ENCODE measurements around the gene FGF14.
A peak's percentile ranks its signal among the peaks of the same experiment; 100 is the strongest.

The FGF14 gene

GRCh38 chr13:102286326-102286725 is 115.5 kb downstream of the FGF14 start:
- DNase-seq (ENCODE audit: low read depth), result peak; percentile 59
- in situ Hi-C loops (cut with HindIII; ENCODE audit: low sequenced_read_pairs), result no loop called here
- no peak for TF ChIP-seq CTCF (IDR thresholded peaks at IDR 0.05; ENCODE audit: low read depth, low read length, missing control alignments)
- H3K4me3 ChIP-seq (ENCODE audit: low read depth, low read length), result no peak overlapping the region

GRCh38 chr13:102280366-102280765 is 121.5 kb downstream of the FGF14 start:
- TF ChIP-seq CTCF (IDR thresholded peaks at IDR 0.05; ENCODE audit: low read depth, low read length, missing control alignments), result no peak
- no peak for DNase-seq (ENCODE audit: low read depth)
- H3K4me3 ChIP-seq (ENCODE audit: low read depth, low read length), result no peak overlapping the region
- in situ Hi-C loops (cut with HindIII; ENCODE audit: low sequenced_read_pairs), result no loop called here

- in situ Hi-C loops (cut with HindIII; ENCODE audit: low sequenced_read_pairs), result no loop called here
- no peak overlapping the region for H3K4me3 ChIP-seq (ENCODE audit: low read depth, low read length)
- no peak for TF ChIP-seq CTCF (IDR thresholded peaks at IDR 0.05; ENCODE audit: low read depth, low read length, missing control alignments)
- DNase-seq (ENCODE audit: low read depth), result no peak
Measured at GRCh38 chr13:102277286-102277685, 124.6 kb downstream of the FGF14 start.

- in situ Hi-C loops (cut with HindIII; ENCODE audit: low sequenced_read_pairs), result no loop called here
- DNase-seq (ENCODE audit: low read depth), result no peak
- no peak for TF ChIP-seq CTCF (IDR thresholded peaks at IDR 0.05; ENCODE audit: low read depth, low read length, missing control alignments)
- no peak overlapping the region for H3K4me3 ChIP-seq (ENCODE audit: low read depth, low read length)
Measured at GRCh38 chr13:102276404-102276803, 125.4 kb downstream of the FGF14 start.

- in situ Hi-C loops (cut with HindIII; ENCODE audit: low sequenced_read_pairs), result no loop called here
- no peak for TF ChIP-seq CTCF (IDR thresholded peaks at IDR 0.05; ENCODE audit: low read depth, low read length, missing control alignments)
- no peak for DNase-seq (ENCODE audit: low read depth)
- H3K4me3 ChIP-seq (ENCODE audit: low read depth, low read length), result no peak overlapping the region
Measured at GRCh38 chr13:102275969-102276368, 125.9 kb downstream of the FGF14 start.

GRCh38 chr13:102273111-102273510 is 128.7 kb downstream of the FGF14 start:
- no peak for TF ChIP-seq CTCF (IDR thresholded peaks at IDR 0.05; ENCODE audit: low read depth, low read length, missing control alignments)
- no peak overlapping the region for H3K4me3 ChIP-seq (ENCODE audit: low read depth, low read length)
- in situ Hi-C loops (cut with HindIII; ENCODE audit: low sequenced_read_pairs), result no loop called here
- no peak for DNase-seq (ENCODE audit: low read depth)

GRCh38 chr13:102267191-102267590 is 134.7 kb downstream of the FGF14 start:
- in situ Hi-C loops (cut with HindIII; ENCODE audit: low sequenced_read_pairs), result no loop called here
- H3K4me3 ChIP-seq (ENCODE audit: low read depth, low read length), result no peak overlapping the region
- DNase-seq (ENCODE audit: low read depth), result no peak
- TF ChIP-seq CTCF (IDR thresholded peaks at IDR 0.05; ENCODE audit: low read depth, low read length, missing control alignments), result no peak

Data from astrocyte of the cerebellum (primary cell).